ENCODE results near the gene SVBP.
"Not testable (repeated sequence)": the region's sequence is repeated elsewhere in the genome, so short reads cannot be mapped to it uniquely, and the experiment has no call there.

SVBP gene, protein sequence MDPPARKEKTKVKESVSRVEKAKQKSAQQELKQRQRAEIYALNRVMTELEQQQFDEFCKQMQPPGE

DNA sequence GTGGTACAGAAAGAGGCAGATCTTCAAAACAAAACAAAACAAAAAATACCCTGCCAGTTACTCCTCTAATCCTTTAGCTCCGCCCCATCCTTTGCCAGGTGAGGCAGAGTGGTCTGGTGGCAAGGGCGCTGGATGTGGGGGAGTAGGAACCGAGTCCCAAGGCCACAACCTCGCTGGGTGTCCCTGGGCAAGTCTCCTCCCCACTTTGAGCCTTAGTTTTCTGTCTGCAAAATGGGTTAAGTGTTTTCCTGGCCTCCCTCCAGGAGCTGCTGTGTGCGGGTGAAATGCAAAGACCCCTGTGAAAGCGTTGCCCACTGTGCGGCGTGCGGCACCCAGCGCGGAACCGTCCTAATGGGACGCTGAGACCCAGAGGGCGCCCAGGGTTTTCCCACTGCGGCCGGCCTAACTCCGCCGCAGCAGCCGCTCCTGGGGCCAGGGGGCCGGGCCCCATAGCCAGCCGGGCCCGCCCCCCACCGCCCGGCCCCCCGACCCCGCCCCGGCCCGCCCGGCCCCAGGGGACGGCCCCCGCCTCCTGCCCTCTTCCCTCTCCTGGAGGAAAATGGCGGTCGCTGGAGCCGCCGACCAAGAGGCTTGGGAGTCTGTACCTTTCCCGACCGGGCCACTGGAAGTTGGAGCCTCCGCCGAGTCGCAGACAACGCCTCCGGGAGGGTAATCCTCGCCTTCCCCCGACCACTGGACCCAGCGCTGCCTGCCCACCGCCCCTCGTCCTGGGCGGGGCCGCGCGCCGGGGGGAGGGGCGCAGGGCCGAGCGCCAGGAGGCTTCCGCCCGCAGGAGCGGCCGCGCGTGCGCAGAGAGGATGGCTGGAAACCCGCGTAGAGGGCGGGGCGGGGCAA, at the start of gene SVBP, which contains the start of gene ERMAP:
TSS of gene SVBP (minus strand) at position 813 of the 855 bp plus-strand sequence. CDS start 853 bp downstream, outside the sequence.
TSS of gene ERMAP (plus strand) at position 538 of the 855 bp plus-strand sequence. CDS start 13,327 bp downstream, outside the sequence.
- Histone ChIP-seq H3K4me3 (ENCODE audit: low read length) (peak within 1 kb of the TSS; percentile 89), H3K9me3 (ENCODE audit: low read length) (no peaks in the 10 kb centered on the region), H3K36me3 (ENCODE audit: insufficient read depth, low read length) (peaks cover 13% of the 10 kb centered on the region), H3K4me1 (ENCODE audit: insufficient read depth, low read length) (peaks cover 11% of the 10 kb centered on the region), H2AFZ (ENCODE audit: low read depth, low read length) (peak within 1 kb of the TSS; percentile 77), H3K27me3 (ENCODE audit: insufficient read depth, low read length) (no peaks in the 10 kb centered on the region)

DNA sequence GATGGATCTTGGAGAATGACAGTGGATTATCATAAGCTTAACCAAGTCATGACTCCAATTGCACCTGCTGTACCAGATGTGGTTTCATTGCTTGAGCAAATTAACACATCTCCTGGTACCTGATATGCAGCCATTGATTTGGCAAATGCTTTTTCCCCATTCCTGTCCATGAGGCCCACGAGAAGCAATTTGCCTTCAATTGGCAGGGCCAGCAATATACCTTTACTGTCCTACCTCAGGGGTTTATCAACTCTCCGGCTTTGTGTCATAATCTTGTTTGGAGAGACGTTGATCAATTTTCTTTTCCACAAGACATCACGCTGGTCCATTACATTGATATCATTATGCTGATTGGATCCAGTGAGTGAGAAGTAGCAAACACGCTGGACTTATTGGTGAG, 49.4 kb upstream of the SVBP start:
- Histone ChIP-seq H3K4me1 (ENCODE audit: insufficient read depth, low read length) (no peaks in the 10 kb centered on the region), H3K9me3 (ENCODE audit: low read length) (no peaks in the 10 kb centered on the region), H3K4me3 (ENCODE audit: low read length) (no peak overlapping the region), H3K27me3 (ENCODE audit: insufficient read depth, low read length) (no peaks in the 10 kb centered on the region), H2AFZ (ENCODE audit: low read depth, low read length) (no peak overlapping the region), H3K36me3 (ENCODE audit: insufficient read depth, low read length) (no peaks in the 10 kb centered on the region)

DNA sequence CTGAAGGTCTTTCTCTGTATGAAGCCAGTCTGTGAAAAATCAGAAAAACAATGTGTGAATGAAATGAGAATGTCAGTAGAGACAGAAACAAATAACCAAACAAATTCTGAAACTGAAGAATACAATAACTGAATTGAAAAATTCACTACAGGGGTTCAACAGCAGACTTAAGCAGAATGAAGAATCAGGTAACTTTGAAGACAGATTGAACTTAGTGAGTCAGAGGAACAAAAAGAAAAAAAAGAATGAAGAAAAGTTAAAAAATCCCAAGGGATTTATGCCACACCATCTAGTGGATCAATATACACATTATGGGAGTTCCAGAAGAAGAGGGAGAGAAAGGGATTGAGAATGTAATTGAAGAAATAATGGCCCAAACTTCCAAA, 43.8 kb upstream of the SVBP start:
- H3K27me3 ChIP-seq (ENCODE audit: insufficient read depth, low read length), result no peaks in the 10 kb centered on the region

DNA sequence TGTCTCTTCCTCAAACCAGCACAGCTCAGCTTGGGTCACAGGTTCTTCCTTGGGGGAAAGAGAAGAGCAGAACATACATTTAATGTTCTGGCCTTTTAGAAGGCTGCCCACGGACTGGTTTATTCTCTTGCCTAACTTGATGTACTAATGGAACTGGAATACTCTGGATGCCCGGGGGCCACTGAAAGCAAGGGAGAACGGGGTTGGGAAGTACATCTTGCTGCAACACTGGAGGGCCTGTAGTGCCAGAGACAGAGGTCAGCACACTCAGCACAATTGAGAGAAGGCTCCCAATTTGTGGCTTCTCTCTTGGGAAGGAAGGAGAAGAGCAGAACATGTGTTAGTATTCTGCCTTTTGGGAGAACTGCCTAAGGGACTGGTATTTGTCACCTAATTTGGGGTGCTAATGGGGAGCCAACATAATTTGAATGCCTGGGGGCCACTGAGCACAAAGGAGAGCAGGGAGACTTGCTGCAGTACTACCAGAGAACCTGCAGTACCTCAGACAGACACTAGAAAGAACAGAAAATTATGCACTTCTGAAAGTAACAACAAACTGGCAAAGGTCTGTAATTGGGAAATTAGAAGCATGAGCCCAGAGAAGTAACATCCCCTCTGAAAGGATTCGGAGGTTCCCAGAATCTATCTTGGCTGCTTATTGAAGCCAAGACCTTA, 43.3 kb upstream of the SVBP start:
- Histone ChIP-seq H3K9me3 (ENCODE audit: low read length) (peaks cover 5% of the 10 kb centered on the region), H3K27me3 (ENCODE audit: insufficient read depth, low read length) (no peaks in the 10 kb centered on the region), H3K36me3 (ENCODE audit: insufficient read depth, low read length) (no peaks in the 10 kb centered on the region), H3K4me3 (ENCODE audit: low read length) (no peak overlapping the region), H3K4me1 (ENCODE audit: insufficient read depth, low read length) (no peaks in the 10 kb centered on the region), H2AFZ (ENCODE audit: low read depth, low read length) (no peak overlapping the region)

More for the DNA sequence above, 43.8 kb upstream of the SVBP start:
- H3K4me3 ChIP-seq (ENCODE audit: low read length), result no peak overlapping the region
- H3K36me3 ChIP-seq (ENCODE audit: insufficient read depth, low read length), result no peaks in the 10 kb centered on the region
- H3K4me1 ChIP-seq (ENCODE audit: insufficient read depth, low read length), result no peaks in the 10 kb centered on the region
- H3K9me3 ChIP-seq (ENCODE audit: low read length), result peaks cover 5% of the 10 kb centered on the region
- H2AFZ ChIP-seq (ENCODE audit: low read depth, low read length), result no peak overlapping the region

DNA sequence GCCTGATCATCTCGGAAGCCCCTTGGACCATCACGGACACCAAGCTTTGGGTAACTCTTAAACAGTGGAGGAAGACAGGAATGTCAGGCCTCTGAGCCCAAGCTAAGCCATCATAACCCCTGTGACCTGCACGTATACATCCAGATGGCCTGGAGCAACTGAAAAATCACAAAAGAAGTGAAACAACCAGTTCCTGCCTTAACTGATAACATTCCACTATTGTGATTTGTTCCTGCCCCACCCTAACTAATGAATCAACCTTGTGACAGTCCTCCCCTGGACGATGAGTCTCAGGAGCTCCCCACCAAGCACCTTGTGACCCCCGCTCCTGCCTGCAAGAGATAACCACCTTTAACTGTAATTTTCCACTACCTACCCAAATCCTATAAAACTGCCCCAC, 42.2 kb upstream of the SVBP start:
- not testable (repeated sequence) for H3K4me3 ChIP-seq (ENCODE audit: low read length); H3K27me3 ChIP-seq (ENCODE audit: insufficient read depth, low read length); H3K9me3 ChIP-seq (ENCODE audit: low read length)

DNA sequence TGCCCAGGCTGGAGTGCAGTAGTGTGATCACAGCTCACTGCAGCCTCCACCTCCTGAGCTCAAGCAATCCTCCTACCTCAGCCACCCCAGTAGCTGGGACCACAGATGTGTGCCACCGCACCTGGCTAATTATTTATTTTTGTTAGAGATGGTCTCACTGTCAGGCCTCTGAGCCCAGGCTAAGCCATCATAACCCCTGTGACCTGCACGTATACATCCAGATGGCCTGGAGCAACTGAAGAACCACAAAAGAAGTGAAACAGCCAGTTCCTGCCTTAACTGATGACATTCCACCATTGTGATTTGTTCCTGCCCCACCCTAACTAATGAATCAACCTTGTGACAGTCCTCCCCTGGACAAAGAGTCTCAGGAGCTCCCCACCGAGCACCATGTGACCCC, 39.4 kb upstream of the SVBP start:
- H3K4me1 ChIP-seq (ENCODE audit: insufficient read depth, low read length); H3K27me3 ChIP-seq (ENCODE audit: insufficient read depth, low read length); H3K4me3 ChIP-seq (ENCODE audit: low read length); H2AFZ ChIP-seq (ENCODE audit: low read depth, low read length); H3K9me3 ChIP-seq (ENCODE audit: low read length): not testable (repeated sequence)
- H3K36me3 ChIP-seq (ENCODE audit: insufficient read depth, low read length), result peaks cover 13% of the 10 kb centered on the region

More for the DNA sequence above, 42.2 kb upstream of the SVBP start:
- H3K4me1 ChIP-seq (ENCODE audit: insufficient read depth, low read length); H3K36me3 ChIP-seq (ENCODE audit: insufficient read depth, low read length); H2AFZ ChIP-seq (ENCODE audit: low read depth, low read length): not testable (repeated sequence)

DNA sequence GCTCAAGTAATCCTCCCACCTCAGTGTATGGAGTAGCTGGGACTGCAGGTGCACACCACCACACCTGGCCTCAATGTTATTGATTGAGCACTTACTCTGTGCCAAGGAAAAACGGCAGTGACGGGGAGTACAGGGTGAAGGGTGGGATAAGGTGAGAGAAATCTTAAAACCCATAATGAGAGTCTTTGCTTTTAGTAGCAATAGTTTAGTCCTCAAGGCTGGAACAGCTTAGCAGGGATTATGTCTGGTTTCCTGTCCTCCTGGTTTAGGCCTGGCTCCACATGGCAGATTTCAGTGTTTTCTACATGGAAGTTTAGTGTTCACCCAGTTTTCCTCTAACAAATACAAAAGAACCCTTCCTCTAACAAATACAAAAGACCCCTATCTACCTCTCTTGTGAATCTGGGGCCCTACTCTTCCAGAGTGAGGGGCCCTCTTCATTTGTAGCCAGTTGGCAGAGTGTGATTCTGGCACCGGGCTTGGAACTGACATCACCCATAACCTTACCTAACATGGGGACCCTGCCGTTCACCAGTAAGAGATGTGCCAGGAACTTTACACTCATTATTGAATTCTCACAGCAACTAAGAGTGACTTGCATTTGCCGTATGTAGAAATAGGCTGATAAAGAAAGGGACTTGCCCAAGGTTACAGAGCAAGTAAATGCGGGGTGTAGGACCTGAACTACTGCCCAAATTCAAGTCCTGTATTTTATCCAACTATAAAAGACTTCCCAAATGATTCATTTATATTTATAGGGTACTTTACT, 36.1 kb upstream of the SVBP start:
- no peaks in the 10 kb centered on the region for H3K27me3 ChIP-seq (ENCODE audit: insufficient read depth, low read length)
- H3K36me3 ChIP-seq (ENCODE audit: insufficient read depth, low read length), result peaks cover 39% of the 10 kb centered on the region
- H2AFZ ChIP-seq (ENCODE audit: low read depth, low read length), result no peak overlapping the region
- H3K9me3 ChIP-seq (ENCODE audit: low read length), result peaks cover 17% of the 10 kb centered on the region
- H3K4me1 ChIP-seq (ENCODE audit: insufficient read depth, low read length), result peaks cover 1% of the 10 kb centered on the region
- no peak overlapping the region for H3K4me3 ChIP-seq (ENCODE audit: low read length)

DNA sequence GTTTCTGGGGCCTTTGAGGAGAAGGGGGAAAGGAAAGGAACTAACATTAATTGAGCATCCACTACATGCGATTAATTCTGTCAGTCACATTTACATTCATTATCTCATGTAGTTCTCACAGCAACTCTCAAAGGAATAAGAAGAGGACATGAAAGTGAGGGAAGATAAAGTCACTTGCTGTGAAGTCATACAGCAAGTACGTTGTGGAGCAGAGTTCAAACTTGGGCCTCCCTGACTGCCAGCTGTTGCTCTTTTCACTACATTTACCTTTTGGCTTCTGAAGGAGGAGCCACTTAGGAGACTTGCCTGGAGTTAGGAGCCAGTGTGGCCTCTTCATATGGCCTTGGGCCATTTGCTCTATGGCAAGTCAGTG, 35.4 kb upstream of the SVBP start:
- no peak overlapping the region for H2AFZ ChIP-seq (ENCODE audit: low read depth, low read length)
- peaks cover 8% of the 10 kb centered on the region for H3K4me1 ChIP-seq (ENCODE audit: insufficient read depth, low read length)
- no peaks in the 10 kb centered on the region for H3K27me3 ChIP-seq (ENCODE audit: insufficient read depth, low read length)
- peaks cover 39% of the 10 kb centered on the region for H3K36me3 ChIP-seq (ENCODE audit: insufficient read depth, low read length)
- peaks cover 17% of the 10 kb centered on the region for H3K9me3 ChIP-seq (ENCODE audit: low read length)
- no peak overlapping the region for H3K4me3 ChIP-seq (ENCODE audit: low read length)

DNA sequence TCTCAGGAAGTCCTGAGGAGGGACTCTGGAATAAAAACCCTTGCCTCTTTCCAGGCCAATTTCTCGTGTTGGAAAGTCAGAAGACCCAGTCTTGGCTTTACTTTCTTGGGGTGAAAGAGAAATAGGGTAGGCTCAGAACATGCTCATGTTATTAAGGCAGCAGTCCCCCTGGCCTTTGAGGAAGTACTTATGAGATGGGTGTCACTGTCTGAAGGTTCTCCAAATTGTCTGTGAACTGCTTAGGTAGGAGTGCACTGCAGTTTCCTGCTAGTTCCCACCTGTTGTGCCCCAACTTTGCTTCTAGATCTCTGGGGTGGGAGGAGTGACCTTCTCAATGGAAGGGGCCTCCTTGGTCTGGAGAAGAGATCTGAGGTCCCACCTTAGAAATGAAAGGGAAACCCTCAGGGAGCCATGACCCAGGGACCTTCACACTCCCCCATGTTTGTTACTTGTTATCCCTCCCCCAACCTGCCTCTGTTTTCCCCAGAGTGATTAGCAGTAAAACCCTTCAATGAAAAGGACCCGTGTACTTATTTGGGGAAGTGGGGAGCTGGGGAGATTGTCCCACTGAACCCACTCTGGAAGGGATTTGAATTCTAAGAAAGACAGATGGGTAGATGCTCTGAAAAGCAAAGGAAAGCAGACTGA, 34.9 kb upstream of the SVBP start:
- Histone ChIP-seq H2AFZ (ENCODE audit: low read depth, low read length) (no peak overlapping the region), H3K36me3 (ENCODE audit: insufficient read depth, low read length) (peaks cover 39% of the 10 kb centered on the region), H3K4me1 (ENCODE audit: insufficient read depth, low read length) (peaks cover 13% of the 10 kb centered on the region), H3K9me3 (ENCODE audit: low read length) (peaks cover 12% of the 10 kb centered on the region), H3K4me3 (ENCODE audit: low read length) (no peak overlapping the region), H3K27me3 (ENCODE audit: insufficient read depth, low read length) (no peaks in the 10 kb centered on the region)

DNA sequence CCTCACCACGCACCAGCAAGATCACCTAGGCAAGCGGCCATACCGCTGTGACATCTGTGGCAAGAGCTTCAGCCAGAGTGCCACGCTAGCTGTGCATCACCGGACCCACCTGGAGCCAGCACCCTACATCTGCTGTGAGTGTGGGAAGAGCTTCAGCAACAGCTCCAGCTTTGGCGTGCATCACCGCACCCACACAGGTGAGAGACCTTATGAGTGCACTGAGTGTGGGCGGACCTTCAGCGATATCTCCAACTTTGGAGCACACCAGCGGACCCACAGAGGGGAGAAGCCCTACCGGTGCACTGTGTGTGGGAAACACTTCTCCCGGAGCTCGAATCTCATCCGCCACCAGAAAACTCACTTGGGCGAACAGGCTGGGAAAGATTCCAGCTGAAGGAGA, 34.2 kb upstream of the SVBP start:
- Histone ChIP-seq H3K27me3 (ENCODE audit: insufficient read depth, low read length) (no peaks in the 10 kb centered on the region), H2AFZ (ENCODE audit: low read depth, low read length) (no peak overlapping the region), H3K9me3 (ENCODE audit: low read length) (peaks cover 12% of the 10 kb centered on the region), H3K36me3 (ENCODE audit: insufficient read depth, low read length) (peaks cover 39% of the 10 kb centered on the region), H3K4me1 (ENCODE audit: insufficient read depth, low read length) (peaks cover 15% of the 10 kb centered on the region), H3K4me3 (ENCODE audit: low read length) (no peak overlapping the region)

DNA sequence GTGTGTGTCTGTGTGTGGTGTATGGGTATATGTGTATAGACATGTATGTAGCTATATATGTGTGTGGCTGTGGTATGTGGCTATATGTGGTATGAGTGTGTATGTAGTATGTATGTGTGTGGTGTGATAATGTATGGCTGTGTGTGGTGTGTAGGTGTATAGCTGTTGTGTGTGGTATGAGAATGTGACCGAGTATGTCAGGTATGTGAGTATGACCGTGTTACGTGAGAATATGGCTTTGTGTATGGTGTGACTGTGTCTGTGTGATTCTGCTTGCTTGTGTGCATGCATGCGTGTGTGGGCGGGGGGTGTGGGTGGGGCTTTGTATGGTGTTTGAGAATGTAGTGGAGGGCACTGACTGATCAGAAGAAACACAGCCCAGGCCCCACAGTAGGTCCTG, 32.7 kb upstream of the SVBP start:
- Histone ChIP-seq H3K4me3 (ENCODE audit: low read length) (no peak overlapping the region), H3K4me1 (ENCODE audit: insufficient read depth, low read length) (peaks cover 15% of the 10 kb centered on the region), H3K36me3 (ENCODE audit: insufficient read depth, low read length) (peaks cover 39% of the 10 kb centered on the region), H2AFZ (ENCODE audit: low read depth, low read length) (no peak overlapping the region), H3K9me3 (ENCODE audit: low read length) (peaks cover 12% of the 10 kb centered on the region), H3K27me3 (ENCODE audit: insufficient read depth, low read length) (no peaks in the 10 kb centered on the region)

DNA sequence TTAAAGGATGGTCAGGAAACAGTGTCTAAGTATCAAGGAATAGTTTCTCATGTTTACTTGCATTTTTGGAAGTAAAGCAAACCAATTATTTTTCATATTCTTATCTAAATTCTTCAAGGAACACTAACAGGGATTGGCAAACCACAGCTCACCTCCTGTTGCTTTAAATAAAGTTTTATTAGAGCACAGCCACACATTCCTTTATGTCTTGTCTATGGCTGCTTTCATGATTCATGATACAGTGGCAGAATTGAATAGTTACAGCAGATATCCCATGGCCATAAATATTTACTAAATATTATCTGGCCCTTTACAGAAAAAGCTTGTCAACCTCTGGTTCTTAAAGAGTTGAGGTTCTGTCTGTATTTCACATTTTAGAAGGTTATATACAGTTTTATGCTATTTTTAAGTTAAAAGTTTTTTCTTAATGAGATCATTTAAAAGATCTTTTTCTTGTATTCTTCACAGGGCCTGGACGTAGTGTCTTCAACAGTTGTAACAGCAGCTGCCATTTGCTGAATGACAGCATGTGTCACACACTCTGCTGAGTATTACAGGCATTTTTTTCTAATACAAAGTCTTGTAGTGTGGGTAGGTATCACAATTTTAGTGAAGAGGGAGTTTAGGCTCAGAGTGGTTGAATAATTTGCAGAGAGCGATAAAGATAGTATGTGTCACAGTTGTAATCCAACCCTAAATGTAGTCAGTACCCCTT, 31.8 kb upstream of the SVBP start:
- peaks cover 39% of the 10 kb centered on the region for H3K36me3 ChIP-seq (ENCODE audit: insufficient read depth, low read length)
- H3K4me1 ChIP-seq (ENCODE audit: insufficient read depth, low read length), result peaks cover 15% of the 10 kb centered on the region

More for the DNA sequence above, 31.8 kb upstream of the SVBP start:
- no peak overlapping the region for H2AFZ ChIP-seq (ENCODE audit: low read depth, low read length)
- H3K9me3 ChIP-seq (ENCODE audit: low read length), result peaks cover 12% of the 10 kb centered on the region
- no peak overlapping the region for H3K4me3 ChIP-seq (ENCODE audit: low read length)
- no peaks in the 10 kb centered on the region for H3K27me3 ChIP-seq (ENCODE audit: insufficient read depth, low read length)
